ENCODE data around the gene MME. TPM values are rescaled to one million over a fixed set of nuclear protein-coding genes. Genes with fewer than 3 reads are reported as not detected.
A peak's percentile ranks its signal among the peaks of the same experiment; 100 is the strongest.

MME gene
- total and polyA plus RNA-seq, 4 experiments from 2014 or later, result 0.26 to 2.1 TPM; not detected in 2

DNA sequence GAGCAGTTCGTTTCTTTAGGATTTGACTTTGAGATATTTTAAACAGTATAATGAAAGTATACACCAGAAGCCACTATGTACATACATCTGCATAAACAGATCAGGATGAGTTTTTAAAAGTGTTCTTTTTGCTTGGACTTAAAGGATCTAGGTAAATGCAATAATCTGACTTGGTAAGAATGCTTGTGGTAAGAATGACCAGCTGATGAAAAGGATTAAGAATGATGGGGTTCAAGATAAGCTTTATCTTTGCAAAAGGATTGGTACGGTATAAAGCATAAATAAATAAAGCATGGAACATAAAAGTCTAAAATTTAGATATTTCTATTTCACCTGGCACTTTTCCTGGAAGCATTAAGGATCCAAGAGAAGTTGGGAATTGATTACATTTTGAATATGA is 9.8 kb upstream of the MME start:
- no peaks in the 10 kb centered on the region for H3K27me3 Mint-ChIP-seq
- ChIA-PET POLR2A (ENCODE audit: partially characterized antibody) (no interaction called here), CTCF (ENCODE audit: partially characterized antibody) (no interaction called here)
- DNase-seq, result no peak
- no peak overlapping the region for H3K4me3 Mint-ChIP-seq
- no peak overlapping the region for H3K27ac ChIP-seq (ENCODE audit: low read depth, low read length)
- no peaks in the 10 kb centered on the region for H3K36me3 Mint-ChIP-seq
- H3K4me1 ChIP-seq (ENCODE audit: insufficient read depth, low read length), result no peaks in the 10 kb centered on the region
- H3K4me3 ChIP-seq (ENCODE audit: low read length in 2 of 2), result no peak overlapping the region
- H3K27ac Mint-ChIP-seq, result no peak overlapping the region
- H3K36me3 ChIP-seq (ENCODE audit: insufficient read depth, low read length), result no peaks in the 10 kb centered on the region
- no peaks in the 10 kb centered on the region for H3K4me1 Mint-ChIP-seq
- intact Hi-C loops (cut with micrococcal nuclease), result no loop called here
- H3K9me3 Mint-ChIP-seq, result peaks cover 0 to 7% (median 2%) of the 10 kb centered on the region in 8 donors
- H3K9me3 ChIP-seq (ENCODE audit: control insufficient read depth in 1 of 2, low read length in 2 of 2), result no peaks in the 10 kb centered on the region
- no peaks in the 10 kb centered on the region for H3K27me3 ChIP-seq (ENCODE audit: insufficient read depth, low read length)

DNA sequence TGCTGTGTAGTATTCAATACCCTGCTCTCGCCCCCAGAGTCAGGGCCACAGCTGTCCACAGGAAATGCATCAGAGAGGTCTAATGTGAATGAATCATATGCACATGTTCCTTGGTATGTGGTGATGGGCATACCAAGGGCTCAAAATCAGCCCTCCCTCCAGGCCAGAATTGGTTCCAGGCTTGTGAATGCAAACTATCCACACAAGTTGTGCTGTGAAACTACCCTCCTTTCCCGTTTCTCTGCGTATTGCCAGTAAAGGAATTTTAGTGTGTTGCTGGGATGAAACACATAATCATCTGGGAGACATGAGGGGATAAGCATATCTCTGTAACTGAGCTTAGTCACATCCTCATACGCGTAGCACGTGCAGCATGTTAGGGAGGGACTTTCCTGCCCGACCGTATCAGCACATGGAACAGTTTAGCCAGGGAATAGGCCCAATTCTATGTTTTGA is 9.2 kb upstream of the MME start:
- Mint-ChIP-seq H3K27me3 (no peaks in the 10 kb centered on the region), H3K9me3 (peaks cover 2 to 10% (median 5%) of the 10 kb centered on the region in 8 donors), H3K27ac (no peak overlapping the region), H3K4me3 (no peak overlapping the region), H3K36me3 (no peaks in the 10 kb centered on the region), H3K4me1 (no peaks in the 10 kb centered on the region)
- no peak for DNase-seq
- no peak overlapping the region for H3K27ac ChIP-seq (ENCODE audit: low read depth, low read length)
- H3K36me3 ChIP-seq (ENCODE audit: insufficient read depth, low read length), result no peaks in the 10 kb centered on the region
- intact Hi-C loops (cut with micrococcal nuclease), result no loop called here
- no peak overlapping the region for H3K4me3 ChIP-seq (ENCODE audit: low read length in 2 of 2)
- H3K4me1 ChIP-seq (ENCODE audit: insufficient read depth, low read length), result no peaks in the 10 kb centered on the region
- H3K27me3 ChIP-seq (ENCODE audit: insufficient read depth, low read length), result no peaks in the 10 kb centered on the region
- no peaks in the 10 kb centered on the region for H3K9me3 ChIP-seq (ENCODE audit: control insufficient read depth in 1 of 2, low read length in 2 of 2)
- CTCF ChIA-PET (ENCODE audit: partially characterized antibody), result no interaction called here
- POLR2A ChIA-PET (ENCODE audit: partially characterized antibody), result no interaction called here

GRCh38 chr3:155075200-155075599 is 4.9 kb upstream of the MME start:
- H3K36me3 Mint-ChIP-seq, result no peaks in the 10 kb centered on the region
- H3K4me1 Mint-ChIP-seq, result peaks cover 1 to 6% (median 2%) of the 10 kb centered on the region in 4 donors
- ChIA-PET CTCF (ENCODE audit: partially characterized antibody) (no interaction called here), POLR2A (ENCODE audit: partially characterized antibody) (no interaction called here)
- peaks cover 9 to 12% of the 10 kb centered on the region in 2 donors for H3K27me3 Mint-ChIP-seq
- intact Hi-C loops (cut with micrococcal nuclease), result no loop called here
- H3K27ac Mint-ChIP-seq, result no peak overlapping the region
- Histone ChIP-seq H3K27ac (ENCODE audit: low read depth, low read length) (no peak overlapping the region), H3K27me3 (ENCODE audit: insufficient read depth, low read length) (no peaks in the 10 kb centered on the region), H3K9me3 (ENCODE audit: control insufficient read depth in 1 of 2, low read length in 2 of 2) (no peaks in the 10 kb centered on the region), H3K36me3 (ENCODE audit: insufficient read depth, low read length) (no peaks in the 10 kb centered on the region), H3K4me3 (ENCODE audit: low read length in 2 of 2) (no peak overlapping the region), H3K4me1 (ENCODE audit: insufficient read depth, low read length) (no peaks in the 10 kb centered on the region)
- no peak for DNase-seq
- H3K4me3 Mint-ChIP-seq, result no peak overlapping the region
- peaks cover 0 to 12% (median 5%) of the 10 kb centered on the region in 8 donors for H3K9me3 Mint-ChIP-seq

- H3K27me3 Mint-ChIP-seq, result peaks cover 18 to 27% of the 10 kb centered on the region in 2 donors
- H3K27ac Mint-ChIP-seq, result no peak overlapping the region
- H3K9me3 ChIP-seq (ENCODE audit: control insufficient read depth in 1 of 2, low read length in 2 of 2), result no peaks in the 10 kb centered on the region
- ChIA-PET POLR2A (ENCODE audit: partially characterized antibody) (no interaction called here), CTCF (ENCODE audit: partially characterized antibody) (no interaction called here)
- H3K4me1 Mint-ChIP-seq, result peaks cover 5 to 12% (median 8%) of the 10 kb centered on the region in 4 donors
- no peaks in the 10 kb centered on the region for H3K36me3 Mint-ChIP-seq
- no peak overlapping the region for H3K27ac ChIP-seq (ENCODE audit: low read depth, low read length)
- intact Hi-C loops (cut with micrococcal nuclease), result no loop called here
- no peaks in the 10 kb centered on the region for H3K36me3 ChIP-seq (ENCODE audit: insufficient read depth, low read length)
- H3K27me3 ChIP-seq (ENCODE audit: insufficient read depth, low read length), result no peaks in the 10 kb centered on the region
- no peak overlapping the region for H3K4me3 ChIP-seq (ENCODE audit: low read length in 2 of 2)
- no peak overlapping the region for H3K4me3 Mint-ChIP-seq
- peaks cover 0 to 13% (median 6%) of the 10 kb centered on the region in 8 donors for H3K9me3 Mint-ChIP-seq
- H3K4me1 ChIP-seq (ENCODE audit: insufficient read depth, low read length), result no peaks in the 10 kb centered on the region
- DNase-seq, result no peak
Measured at GRCh38 chr3:155076888-155077287, 3.2 kb upstream of the MME start.

DNA sequence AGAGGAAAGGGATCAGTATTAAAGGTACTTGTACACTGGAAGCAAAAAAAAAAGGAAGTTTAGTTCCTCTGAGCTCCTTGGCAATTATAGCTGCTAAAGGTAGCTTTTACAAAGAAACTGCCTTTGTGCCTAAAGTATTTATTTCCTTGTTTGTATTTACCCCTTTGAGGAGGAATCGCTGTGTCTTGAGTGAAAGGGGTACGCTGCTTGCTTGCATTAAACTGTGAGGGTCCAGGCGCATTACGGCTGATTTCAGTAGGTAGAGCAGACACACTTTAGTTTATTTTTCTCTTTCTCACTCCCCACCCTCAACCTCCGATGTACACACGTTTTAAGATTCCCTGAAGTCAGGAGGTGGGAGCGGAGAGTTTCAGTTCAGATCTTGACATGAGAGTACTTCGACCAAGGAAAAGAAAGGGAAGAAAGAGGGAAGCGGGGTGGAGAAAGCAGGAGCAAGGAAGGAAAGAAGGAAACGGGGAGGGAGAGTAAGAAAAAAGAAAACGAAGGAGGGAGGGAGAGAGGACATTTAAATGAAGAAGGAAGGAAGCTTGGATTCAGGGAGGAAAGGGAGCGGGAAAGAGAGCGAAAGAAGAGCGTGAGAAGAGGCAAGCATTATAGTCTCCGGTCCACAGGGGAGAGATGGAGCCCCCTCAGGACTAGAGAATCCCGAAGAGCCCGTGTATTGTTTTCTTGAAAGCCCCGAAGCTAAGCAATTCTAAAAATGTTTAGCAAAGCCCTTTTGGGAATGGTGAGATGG is 1.2 kb upstream of the MME start:
- Mint-ChIP-seq H3K27me3 (peaks cover 21 to 30% of the 10 kb centered on the region in 2 donors), H3K9me3 (peaks cover 0 to 11% (median 6%) of the 10 kb centered on the region in 8 donors), H3K27ac (no peak overlapping the region), H3K4me1 (peaks cover 5 to 12% (median 8%) of the 10 kb centered on the region in 4 donors), H3K36me3 (no peaks in the 10 kb centered on the region), H3K4me3 (peak overlapping the region in 5 of 8 donors; percentile 4 to 63 (median 42))
- ChIA-PET CTCF (ENCODE audit: partially characterized antibody) (no interaction called here), POLR2A (ENCODE audit: partially characterized antibody) (no interaction called here)
- no peaks in the 10 kb centered on the region for H3K4me1 ChIP-seq (ENCODE audit: insufficient read depth, low read length)
- intact Hi-C loops (cut with micrococcal nuclease), result no loop called here
- no peak overlapping the region for H3K4me3 ChIP-seq (ENCODE audit: low read length in 2 of 2)
- no peaks in the 10 kb centered on the region for H3K36me3 ChIP-seq (ENCODE audit: insufficient read depth, low read length)
- no peak for DNase-seq
- no peaks in the 10 kb centered on the region for H3K27me3 ChIP-seq (ENCODE audit: insufficient read depth, low read length)
- no peak overlapping the region for H3K27ac ChIP-seq (ENCODE audit: low read depth, low read length)
- H3K9me3 ChIP-seq (ENCODE audit: control insufficient read depth in 1 of 2, low read length in 2 of 2), result no peaks in the 10 kb centered on the region

GRCh38 chr3:155079468-155079745 is 712 bp upstream of the MME start:
- Mint-ChIP-seq H3K27ac (no peak overlapping the region), H3K9me3 (peaks cover 0 to 11% (median 6%) of the 10 kb centered on the region in 8 donors), H3K27me3 (peaks cover 21 to 30% of the 10 kb centered on the region in 2 donors), H3K4me3 (peak overlapping the region in 4 of 8 donors; percentile 36 to 63 (median 40)), H3K4me1 (peaks cover 5 to 12% (median 8%) of the 10 kb centered on the region in 4 donors), H3K36me3 (no peaks in the 10 kb centered on the region)
- Histone ChIP-seq H3K4me3 (ENCODE audit: low read length in 2 of 2) (no peak overlapping the region), H3K27me3 (ENCODE audit: insufficient read depth, low read length) (no peaks in the 10 kb centered on the region), H3K36me3 (ENCODE audit: insufficient read depth, low read length) (no peaks in the 10 kb centered on the region), H3K4me1 (ENCODE audit: insufficient read depth, low read length) (no peaks in the 10 kb centered on the region), H3K27ac (ENCODE audit: low read depth, low read length) (no peak overlapping the region), H3K9me3 (ENCODE audit: control insufficient read depth in 1 of 2, low read length in 2 of 2) (no peaks in the 10 kb centered on the region)
- no peak for DNase-seq
- intact Hi-C loops (cut with micrococcal nuclease), result no loop called here
- ChIA-PET CTCF (ENCODE audit: partially characterized antibody) (no interaction called here), POLR2A (ENCODE audit: partially characterized antibody) (no interaction called here)

DNA sequence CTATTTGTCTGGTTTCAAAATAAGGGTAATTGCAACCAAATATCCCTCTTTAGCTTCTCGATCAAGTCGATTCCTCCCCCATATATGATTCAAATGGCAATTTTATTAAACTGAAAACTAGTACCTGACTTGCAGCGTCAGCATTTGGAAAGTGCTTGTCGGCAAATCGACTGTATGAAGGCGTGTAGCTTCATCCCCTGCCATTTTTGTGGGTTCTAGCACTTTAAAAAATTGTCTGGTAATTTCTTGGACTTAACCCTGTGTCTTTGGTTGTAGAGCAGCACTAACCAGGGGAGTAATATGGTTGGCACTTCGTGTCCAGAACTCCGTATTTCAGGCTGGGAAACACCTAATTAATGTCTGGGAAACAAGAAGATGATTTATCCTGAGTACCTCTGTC is 573 bp downstream of the MME start:
- no peak for DNase-seq
- Mint-ChIP-seq H3K4me3 (peak overlapping the region in 3 of 8 donors; percentile 70 to 72 (median 72)), H3K27me3 (peaks cover 21 to 30% of the 10 kb centered on the region in 2 donors), H3K9me3 (peaks cover under 1 to 10% (median 5%) of the 10 kb centered on the region in 8 donors), H3K36me3 (no peaks in the 10 kb centered on the region), H3K4me1 (peaks cover 5 to 12% (median 8%) of the 10 kb centered on the region in 4 donors), H3K27ac (no peak overlapping the region)
- Histone ChIP-seq H3K4me3 (ENCODE audit: low read length in 2 of 2) (no peak overlapping the region), H3K9me3 (ENCODE audit: control insufficient read depth in 1 of 2, low read length in 2 of 2) (no peaks in the 10 kb centered on the region), H3K36me3 (ENCODE audit: insufficient read depth, low read length) (no peaks in the 10 kb centered on the region), H3K27me3 (ENCODE audit: insufficient read depth, low read length) (no peaks in the 10 kb centered on the region), H3K4me1 (ENCODE audit: insufficient read depth, low read length) (no peaks in the 10 kb centered on the region), H3K27ac (ENCODE audit: low read depth, low read length) (no peak overlapping the region)
- ChIA-PET POLR2A (ENCODE audit: partially characterized antibody) (no interaction called here), CTCF (ENCODE audit: partially characterized antibody) (no interaction called here)
- intact Hi-C loops (cut with micrococcal nuclease), result no loop called here
